K562 (cell line): Measurements from ENCODE around the gene FNDC4. TPM values are rescaled to one million over a fixed set of nuclear protein-coding genes. Genes with fewer than 3 reads are reported as not detected.

Experiments used
- ATAC-seq: fragments of 200-7000 bp; cut with Tn5 transposase; 3 replicates; pipeline ENCODE4 v1.9.1; 2020; ENCODE audit warnings: moderate library complexity
- BruUV-seq: library from RNA; stranded (reverse); fragments of 400-500 nt; replicated peaks from 2 replicates; lab custom pipeline; 2021; lab: Mats Ljungman, UMichigan
- CTCF ChIA-PET: fragments of 300-600 bp; formaldehyde crosslinking; extraction: SDS; loops from one replicate; lab custom pipeline; 2021; ENCODE audit warnings: low intra/inter-chr PET ratio; lab: Yijun Ruan, JAX
- POLR2A ChIA-PET: fragments of 300-600, 350-650 bp; sonication (Branson Sonifier 250); formaldehyde crosslinking; extraction: SDS; loops from one replicate; lab custom pipeline; 2021; ENCODE audit warnings: antibody characterized with exemption, inconsistent platforms; lab: Yijun Ruan, JAX
- DNase-seq, 4 experiments: peaks; one replicate each; pipeline versions ENCODE4 v3.0.0 to v3.0.0-alpha.2; 2011 to 2018; ENCODE audit warnings: low spot score in 3 of 4, mixed read lengths in 3 of 4; ENCODE audit errors: extremely low read depth in 1 of 4
- FAIRE-seq: peaks from 2 replicates; lab custom pipeline; 2011; peaks lifted over from hg19 to GRCh38; lab: Jason Lieb, UNC
- H2AFZ ChIP-seq: 2 replicates; pipeline ENCODE4 v1.6.0; 2011; ENCODE audit warnings: low read depth, low read length, control low read depth, inconsistent platforms
- H3K27ac ChIP-seq: fragments of 200-600 bp; 3 replicates; pipeline ENCODE4 v1.8.0; 2011; ENCODE audit warnings: low read depth, mild to moderate bottlenecking, control low read depth, inconsistent platforms, low read length, moderate library complexity, mixed read lengths; ENCODE audit errors: extremely low read depth
- H3K27me3 ChIP-seq, 2 experiments: fragments of 300-600 bp in 1 of 2; 2 replicates in 1 of 2; 3 replicates in 1 of 2; pipeline versions ENCODE4 v1.6.0 to v1.8.0; 2011; ENCODE audit warnings: inconsistent platforms in 2 of 2, low read length in 2 of 2, mild to moderate bottlenecking in 1 of 2, mixed read lengths in 1 of 2, moderate library complexity in 1 of 2; ENCODE audit not compliant: control insufficient read depth in 2 of 2, insufficient read depth in 2 of 2
- H3K36me3 ChIP-seq: fragments of 300-600 bp; 3 replicates; pipeline ENCODE4 v1.8.0; 2011; ENCODE audit warnings: mild to moderate bottlenecking, low read length, inconsistent platforms; ENCODE audit not compliant: control insufficient read depth, insufficient read depth
- H3K4me1 ChIP-seq, 2 experiments: fragments of 200-600 bp in 1 of 2; replicated peaks in 1 of 2; 2 replicates in 1 of 2; 3 replicates in 1 of 2; pipeline versions ENCODE4 v1.5.1 to v1.8.0; 2011; ENCODE audit warnings: inconsistent platforms in 2 of 2, low read length in 2 of 2, mild to moderate bottlenecking in 1 of 2, mixed read lengths in 1 of 2, moderate library complexity in 1 of 2; ENCODE audit not compliant: control insufficient read depth in 2 of 2, insufficient read depth in 2 of 2
- H3K4me2 ChIP-seq: 2 replicates; pipeline ENCODE4 v1.6.1; 2011; ENCODE audit warnings: low read length, control low read depth, inconsistent platforms, mixed read lengths; ENCODE audit not compliant: insufficient read depth
- H3K4me3 ChIP-seq: fragments of 200-600 bp; sonication (generic), shearing (Covaris generic); 2 replicates; pipeline ENCODE4 v1.5.1; 2016; ENCODE audit warnings: control low read depth, inconsistent platforms
- H3K79me2 ChIP-seq: fragments of 200-600 bp; 3 replicates; pipeline ENCODE4 v1.8.0; 2011; ENCODE audit warnings: low read length, inconsistent platforms; ENCODE audit not compliant: control insufficient read depth, insufficient read depth
- H3K9ac ChIP-seq, 2 experiments: 2 replicates each; pipeline versions ENCODE4 v1.6.0 to v1.6.1; 2011; ENCODE audit warnings: low read depth in 2 of 2, low read length in 2 of 2, control low read depth in 1 of 2, inconsistent platforms in 1 of 2, mild to moderate bottlenecking in 1 of 2, mixed read lengths in 1 of 2; ENCODE audit not compliant: insufficient read depth in 1 of 2
- H3K9me1 ChIP-seq: one replicate; pipeline ENCODE4 v1.6.0; 2011; ENCODE audit warnings: inconsistent platforms, mild to moderate bottlenecking, low read length, moderate library complexity; ENCODE audit not compliant: control insufficient read depth, insufficient read depth
- H3K9me3 ChIP-seq: replicated peaks from 2 replicates; pipeline ENCODE4 v1.5.1; 2011; ENCODE audit warnings: low read depth, low read length, inconsistent platforms; ENCODE audit not compliant: control insufficient read depth, insufficient read depth
- H4K20me1 ChIP-seq: replicated peaks from 2 replicates; pipeline ENCODE4 v1.6.1; 2011; ENCODE audit warnings: low read length, inconsistent platforms, mixed read lengths; ENCODE audit not compliant: control insufficient read depth, insufficient read depth
- CTCF ChIP-seq, 3 experiments: IDR thresholded peaks in 2 of 3; conservative IDR thresholded peaks in 1 of 3; 2 replicates each; pipeline ENCODE4 v1.5.1; 2011 to 2012; ENCODE audit warnings: low read length in 3 of 3, mild to moderate bottlenecking in 3 of 3, control low read depth in 2 of 3, improper control_type of control experiment in 1 of 3, inconsistent platforms in 1 of 3, low read depth in 1 of 3, mixed read lengths in 1 of 3, moderate library complexity in 1 of 3; ENCODE audit not compliant: insufficient read depth in 2 of 3
- RAD21 ChIP-seq, 2 experiments: fragments of 250-450 bp in 1 of 2; fragments of 450-650 bp in 1 of 2; sonication (Bioruptor Pico) in 1 of 2; formaldehyde crosslinking in 1 of 2; IDR thresholded peaks in 1 of 2; conservative IDR thresholded peaks in 1 of 2; 2 replicates each; pipeline versions ENCODE4 v1.4.0 to v1.8.0; 2020 to 2022; ENCODE audit warnings: mild to moderate bottlenecking in 2 of 2, moderate library complexity in 1 of 2
- REST ChIP-seq, 2 experiments: fragments of 450-650 bp; formaldehyde crosslinking in 1 of 2; IDR thresholded peaks; 2 replicates each; pipeline versions ENCODE4 v1.4.0 to v1.6.1; 2014 to 2020; ENCODE audit warnings: mild to moderate bottlenecking in 2 of 2, borderline replicate concordance in 1 of 2, low read depth in 1 of 2
- TEAD4 ChIP-seq, 2 experiments: sonication (generic) in 1 of 2; formaldehyde crosslinking in 1 of 2; IDR thresholded peaks; 2 replicates each; pipeline versions ENCODE4 v1.6.1 to v1.8.0; 2012 to 2022; ENCODE audit warnings: borderline replicate concordance in 1 of 2, inconsistent platforms in 1 of 2, low read length in 1 of 2, mild to moderate bottlenecking in 1 of 2, missing genetic modification reagents in 1 of 2
- WGBS: fragments of 100-300 bp; shearing (Covaris generic); methylation state at CpG from one replicate; pipeline ENCODE4 v1.1.6; 2016; ENCODE audit warnings: low coverage, mixed read lengths; ENCODE audit not compliant: insufficient coverage; ENCODE audit errors: missing lambda C conversion rate; 5-methylcytosine and 5-hydroxymethylcytosine counted together
- in situ Hi-C: fragments of 300-500 bp; cut with MboI; formaldehyde crosslinking; loops from 4 replicates; pipeline ENCODE4 v1.15.0; 2018; ENCODE audit warnings: inconsistent platforms, mixed read lengths
- intact Hi-C: fragments of 100-400 bp; cut with micrococcal nuclease; formaldehyde crosslinking; loops from 2 replicates; pipeline ENCODE4 v1.14.2; 2022
- polyA plus RNA-seq, 8 experiments: library from polyadenylated mRNA; depleted of rRNA in 4 of 8; stranded (reverse) in 5 of 8; unstranded in 3 of 8; fragments of >200 nt; fragmentation: Nextera tagmentation in 2 of 8; fragmentation: Illumina TruSeq in 1 of 8; extraction: Ambion mirVana in 2 of 8; extraction: Trizol in 1 of 8; gene quantifications; 2 replicates each; pipeline versions ENCODE4 v1.2.1 to v1.2.3, GENCODE V29; 2011 to 2014; ENCODE audit warnings: inconsistent platforms in 1 of 8, missing spikeins in 1 of 8
- total RNA-seq, 7 experiments: library from RNA; depleted of rRNA in 6 of 7; stranded (reverse); fragments of >200 nt in 6 of 7; fragmentation: Illumina TruSeq in 2 of 7; extraction: Trizol in 2 of 7; gene quantifications; 2 replicates each; pipeline versions ENCODE4 v1.2.1 to v1.2.3, GENCODE V29; 2011 to 2021; ENCODE audit warnings: low replicate concordance in 1 of 7

FNDC4 gene
- total and polyA plus RNA-seq, 9 of the 15 experiments (the other 6 are each of a cell fraction or from before 2014, with no cell fraction given) = 0.28 to 4.9 (median 2.3) TPM

GRCh38 chr2:27522400-27522945 is 27.5 kb upstream of the FNDC4 start:
- peak; percentile 65 for FAIRE-seq
- H3K27ac ChIP-seq = no peak overlapping the region
- peak; percentile 40; the same call in 1 of the 2 replicates for TF ChIP-seq REST (IDR thresholded peaks at IDR 0.05; ENCODE audit: borderline replicate concordance)
- TF ChIP-seq REST (CRISPR knock-in tag; IDR thresholded peaks at IDR 0.05; ENCODE audit: low read depth) = no peak
- peak in 1 of 2 experiments; percentile 53; a peak in 2 of 4 replicates for TF ChIP-seq RAD21 (CRISPR knock-in tag; conservative IDR thresholded peaks at IDR 0.05 in 1 of 2, IDR thresholded peaks at IDR 0.05 in 1 of 2)
- peak; percentile 33 to 46 (median 42); a peak in 5 of 6 replicates for TF ChIP-seq CTCF (IDR thresholded peaks at IDR 0.05 in 2 of 3, conservative IDR thresholded peaks at IDR 0.05 in 1 of 3; ENCODE audit: insufficient read depth in 2 of 3, low read depth in 1 of 3, low read length in 3 of 3)
- TF ChIP-seq TEAD4 (IDR thresholded peaks at IDR 0.05; ENCODE audit: low read length) = no peak
- TF ChIP-seq TEAD4 (CRISPR knock-in tag; IDR thresholded peaks at IDR 0.05; ENCODE audit: borderline replicate concordance) = no peak

More at GRCh38 chr2:27522400-27522945, 27.5 kb upstream of the FNDC4 start:
- H3K4me2 ChIP-seq = no peak overlapping the region
- peak overlapping the region; percentile 60 for H2AFZ ChIP-seq
- intact Hi-C loops (no loop called here), in situ Hi-C loops (no loop called here)
- POLR2A ChIA-PET = interaction anchor here (1.0 kb wide), 1 partner anchor 13 kb away, joined by 3 read pairs; no protein-coding TSS in a partner anchor
- H3K4me3 ChIP-seq = no peak overlapping the region
- peaks cover 4 to 11% of the 10 kb centered on the region in 2 experiments; a peak in 3 of 5 replicates for H3K4me1 ChIP-seq
- no peaks in the 10 kb centered on the region for H3K9me1 ChIP-seq
- DNase-seq = peak in 2 of 4 experiments; percentile 23 to 34
- no TSS peak for BruUV-seq
- H3K27me3 ChIP-seq = no peaks in the 10 kb centered on the region
- no peaks in the 10 kb centered on the region for H3K79me2 ChIP-seq
- peak overlapping the region in 1 of 2 experiments; percentile 30; a peak in 1 of 4 replicates for H3K9ac ChIP-seq
- WGBS = 18% methylated on average over 7 of the region's 7 CpGs
- CTCF ChIA-PET = no interaction called here
- H3K9me3 ChIP-seq = no peaks in the 10 kb centered on the region
- no peaks in the 10 kb centered on the region for H3K36me3 ChIP-seq
- no peaks in the 10 kb centered on the region for H4K20me1 ChIP-seq
- ATAC-seq = peak; percentile 72
